Forelimb muscle (tissue), 1 donor: ENCODE results near the gene GPC6. TPM values are rescaled to one million over a fixed set of nuclear protein-coding genes. Genes with fewer than 3 reads are reported as not detected.

ENCODE experiments used
- DNase-seq: peaks from one replicate; pipeline ENCODE4 v3.0.0-alpha.2; 2013; ENCODE audit warnings: low read depth
- polyA plus RNA-seq: library from polyadenylated mRNA; unstranded; fragments of 120-200 nt; gene quantifications from one replicate; pipeline ENCODE4 v1.2.1, GENCODE V29; 2013; ENCODE audit not compliant: insufficient read length

The GPC6 gene
- polyA plus RNA-seq, 1 donor = 8.2 TPM

DNA sequence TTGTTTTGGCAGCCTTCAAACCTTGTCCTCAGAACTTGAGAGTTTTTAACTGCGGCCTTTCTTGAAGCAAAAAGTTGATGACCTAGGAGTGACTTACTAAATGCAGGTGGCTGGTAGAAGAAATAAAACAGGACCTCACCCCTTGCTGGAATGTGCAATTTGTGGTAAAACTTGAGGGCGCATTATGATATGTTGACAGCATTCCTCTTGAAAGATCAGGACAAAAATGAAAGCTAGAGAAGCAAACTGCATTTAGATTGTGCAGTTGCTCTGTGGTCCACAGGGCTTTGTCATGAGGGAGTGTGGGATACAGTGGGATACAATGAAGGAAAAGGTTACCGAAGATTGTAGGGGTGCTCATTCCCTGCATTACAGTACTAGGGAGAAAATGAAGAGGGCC, 504.2 kb downstream of the GPC6 start:
- DNase-seq = no peak

DNA sequence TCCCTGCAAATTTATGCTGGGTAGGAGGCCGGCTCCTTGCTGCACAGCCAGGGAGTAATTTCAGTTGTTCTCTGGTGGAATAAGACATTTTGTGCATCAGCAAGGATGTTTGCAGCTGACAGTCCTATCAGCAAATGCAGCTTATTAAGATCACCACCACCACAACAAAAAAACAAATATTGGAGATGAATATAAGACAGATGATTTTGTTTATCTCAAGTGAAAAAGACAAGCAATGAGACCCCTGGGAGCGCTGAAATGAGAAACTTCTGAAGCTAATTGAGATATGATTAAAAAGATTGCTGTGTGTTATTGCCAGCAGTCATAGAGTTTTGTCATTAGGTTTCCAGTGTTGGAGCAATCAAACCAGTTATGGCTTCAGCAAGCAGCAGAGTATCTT, 505.6 kb downstream of the GPC6 start:
- DNase-seq = no peak

DNA sequence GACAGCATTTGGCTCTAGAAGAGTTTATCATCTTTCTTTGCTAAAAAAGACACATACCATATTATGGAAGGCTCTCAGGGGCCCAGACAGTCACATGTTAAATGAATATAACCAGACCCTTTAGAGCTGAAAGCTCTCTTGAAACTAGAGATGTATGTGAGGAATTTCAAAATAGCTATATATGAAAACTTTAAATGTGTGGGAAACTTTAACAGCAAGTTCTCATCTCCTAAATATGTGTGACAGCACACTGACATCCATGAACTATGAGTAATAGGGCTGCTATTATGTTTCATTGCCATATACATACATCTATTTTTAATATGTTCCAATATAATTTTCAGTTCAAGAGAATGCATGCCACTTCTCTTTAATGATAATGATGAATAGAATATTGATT, 509.5 kb downstream of the GPC6 start:
- DNase-seq = no peak

DNA sequence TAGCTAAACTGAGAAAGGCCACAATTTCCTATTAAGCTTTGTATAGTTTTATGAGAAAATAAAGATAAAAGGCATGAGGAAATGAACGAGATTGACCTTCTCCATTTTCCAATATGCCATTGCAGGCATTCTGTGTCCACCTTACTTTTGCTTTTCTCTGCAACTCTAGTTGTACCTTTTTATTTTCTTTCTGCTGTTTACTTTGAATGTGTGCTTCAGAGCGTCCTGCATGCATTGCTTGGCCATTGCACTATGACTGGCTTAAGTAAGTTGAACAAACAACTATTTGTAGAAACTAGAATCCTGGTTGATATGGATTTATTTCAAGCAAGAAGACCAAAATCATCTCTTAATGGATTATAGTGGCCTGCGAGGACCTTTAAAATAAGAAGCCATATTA, 510.3 kb downstream of the GPC6 start:
- no peak for DNase-seq

DNA sequence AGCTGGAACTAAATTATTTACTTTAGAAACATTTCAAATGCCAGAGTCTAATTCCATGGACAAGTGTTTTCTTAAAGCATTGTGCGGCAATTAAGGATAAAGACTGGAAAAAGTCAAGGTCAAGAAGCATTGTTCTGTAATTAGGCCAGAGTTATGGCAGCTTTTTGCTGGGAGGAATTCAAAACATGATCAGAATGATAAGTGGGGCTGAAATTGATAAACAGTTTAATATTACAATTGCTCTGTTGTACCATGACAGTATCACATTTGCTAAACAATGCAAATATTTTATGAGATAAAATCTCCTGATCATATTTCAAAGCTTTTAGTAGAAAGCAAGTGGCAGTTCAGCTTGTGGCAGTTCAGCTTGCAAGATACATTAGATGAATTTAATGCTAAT, 513.7 kb downstream of the GPC6 start:
- DNase-seq = no peak

DNA sequence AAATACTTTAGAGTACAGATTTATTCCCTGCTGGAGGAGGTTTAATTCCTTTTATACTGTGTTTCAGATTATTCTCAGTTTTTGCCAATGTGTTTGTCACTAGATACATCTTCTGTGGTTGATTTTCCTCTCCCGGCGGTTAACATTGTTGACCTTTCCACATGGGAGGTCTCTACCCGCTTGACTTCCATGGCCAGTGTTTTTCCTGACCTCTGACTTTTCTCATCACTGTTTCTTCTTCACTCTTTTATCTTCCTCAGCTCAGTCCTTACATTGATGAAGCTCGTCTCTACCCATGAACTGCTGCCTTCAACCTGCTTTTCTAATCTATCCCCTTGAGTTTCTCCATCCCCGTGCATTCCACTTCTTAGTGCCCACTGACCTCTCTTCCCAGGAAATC, 517.4 kb downstream of the GPC6 start:
- no peak for DNase-seq

DNA sequence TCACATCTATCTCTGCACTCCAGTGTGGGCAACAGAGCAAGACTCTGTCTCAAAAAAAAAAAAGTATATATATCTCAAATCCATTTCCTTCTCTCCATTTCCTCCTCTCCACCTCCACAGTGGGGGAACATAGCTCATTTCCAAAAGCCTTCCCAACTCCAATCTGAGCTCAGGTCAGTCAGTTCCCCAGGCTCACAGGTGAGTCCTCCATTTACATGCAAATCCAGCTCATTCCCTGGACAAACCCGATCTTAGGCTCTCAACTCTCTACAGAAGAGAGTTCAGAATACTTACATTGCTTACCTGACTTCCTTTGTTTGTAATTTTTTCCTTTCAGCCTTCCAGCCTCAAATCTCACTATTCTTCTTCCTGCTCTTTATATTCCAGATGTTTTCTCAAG, 518.3 kb downstream of the GPC6 start:
- DNase-seq = no peak

DNA sequence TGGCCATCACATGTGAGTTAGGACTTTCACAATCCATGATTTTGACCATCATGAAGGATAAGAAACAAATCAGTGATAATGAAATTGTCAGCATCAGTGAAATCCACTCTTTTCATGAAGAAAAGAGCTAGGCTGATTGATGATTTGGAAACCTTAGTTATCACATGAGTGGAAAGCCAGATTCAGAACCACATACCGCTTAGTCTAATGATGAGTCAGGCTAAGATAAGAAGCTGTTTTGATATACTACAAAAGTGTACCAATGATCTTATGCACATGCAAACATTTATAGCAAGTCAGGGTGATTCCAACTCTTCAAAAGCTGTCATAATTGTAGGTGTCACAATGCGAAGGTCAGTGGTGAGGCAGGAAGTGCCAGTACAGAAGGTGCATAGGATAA, 519.3 kb downstream of the GPC6 start:
- DNase-seq = no peak

DNA sequence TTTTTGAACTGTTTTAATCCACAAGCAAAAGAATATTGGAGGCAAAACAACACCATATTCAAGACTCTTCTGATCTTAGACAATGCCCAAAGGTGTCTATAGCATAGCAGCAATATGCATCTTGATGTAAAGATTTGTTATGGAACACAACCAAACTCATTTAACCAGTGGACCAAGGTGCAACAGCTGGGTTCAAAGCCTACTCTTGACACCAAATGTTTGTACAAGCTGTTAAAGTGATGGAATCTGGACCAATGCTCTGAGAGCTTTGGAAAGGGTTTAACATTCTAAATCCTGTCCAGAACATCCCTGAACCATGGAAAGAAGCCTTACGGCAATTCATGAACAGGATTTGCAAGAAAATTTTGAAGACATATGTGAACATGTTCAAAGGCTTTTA, 520.0 kb downstream of the GPC6 start:
- no peak for DNase-seq

DNA sequence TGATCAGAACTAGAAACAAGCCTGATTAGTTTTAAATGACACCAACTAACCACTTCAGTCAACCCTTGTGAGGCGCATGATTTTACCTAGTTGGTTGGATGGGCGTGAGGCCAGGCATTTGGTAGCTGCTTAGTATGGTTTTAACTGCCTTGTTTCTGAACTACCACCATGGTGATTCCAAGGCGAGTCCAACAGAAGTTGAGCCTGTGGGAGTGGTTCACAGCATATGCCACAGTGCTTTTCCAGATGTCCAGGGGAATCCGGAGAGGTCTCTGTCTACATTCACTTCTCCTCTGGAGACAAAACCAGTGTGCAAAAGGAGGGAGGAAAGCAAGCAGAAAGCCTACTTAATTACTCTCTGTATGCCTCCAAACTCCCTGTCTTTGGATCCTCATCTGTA, 524.1 kb downstream of the GPC6 start:
- DNase-seq = no peak

DNA sequence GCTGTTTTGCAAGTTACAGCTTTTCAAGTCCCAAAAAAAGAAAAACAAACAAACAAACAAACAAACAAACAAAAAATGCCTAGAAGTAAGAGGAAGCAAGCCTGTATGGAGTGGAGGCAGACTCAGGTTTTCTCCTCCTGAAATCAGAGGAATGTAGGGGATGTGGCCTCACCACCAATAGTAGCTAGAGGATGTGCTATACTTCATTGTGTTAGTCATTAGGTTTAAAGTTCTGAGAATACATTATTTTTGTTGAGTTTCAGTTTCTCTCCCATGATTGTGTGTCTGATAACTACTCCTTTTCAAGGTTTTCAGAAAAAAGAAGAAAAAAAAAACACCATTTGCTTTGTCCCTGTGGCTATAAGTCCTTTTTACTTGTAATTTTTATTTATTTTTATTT, 524.5 kb downstream of the GPC6 start:
- DNase-seq = no peak

DNA sequence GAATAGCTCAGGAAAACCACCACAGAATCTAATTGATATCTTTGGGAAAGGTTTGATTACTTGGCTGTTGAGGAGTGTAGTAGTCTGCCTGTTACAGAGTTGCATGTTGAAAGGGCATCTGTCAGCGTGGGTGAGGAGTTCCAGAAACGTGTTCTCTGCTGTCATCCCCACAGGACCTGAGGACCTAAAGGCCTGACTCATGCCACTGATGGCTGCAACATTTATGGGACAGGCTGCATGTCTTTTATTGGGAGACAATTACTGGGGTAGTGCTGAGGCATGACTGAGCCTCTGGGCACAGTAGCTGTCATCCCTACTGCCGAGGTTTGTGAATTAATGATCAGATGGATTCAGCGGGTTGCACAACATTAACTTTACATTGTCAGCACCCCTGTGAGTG, 525.9 kb downstream of the GPC6 start:
- no peak for DNase-seq

DNA sequence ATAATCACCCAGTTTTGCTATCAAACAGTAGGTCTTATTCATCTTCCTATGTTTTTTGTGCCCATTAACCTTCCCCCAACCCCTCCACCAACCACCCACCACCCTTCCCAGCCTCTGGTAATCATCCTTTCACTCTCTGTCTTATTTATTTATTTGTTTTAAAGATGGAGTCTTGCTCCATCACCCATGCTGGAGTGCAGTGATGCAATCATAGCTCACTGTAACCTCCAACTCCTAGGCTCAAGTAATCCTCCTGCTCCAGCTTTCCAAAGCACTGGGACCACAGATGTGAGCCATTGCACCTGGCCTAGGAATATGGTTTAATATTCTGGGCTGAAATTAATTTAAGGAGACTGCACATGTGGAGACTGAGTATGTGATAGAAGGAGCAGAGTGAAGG, 527.0 kb downstream of the GPC6 start:
- DNase-seq = no peak

DNA sequence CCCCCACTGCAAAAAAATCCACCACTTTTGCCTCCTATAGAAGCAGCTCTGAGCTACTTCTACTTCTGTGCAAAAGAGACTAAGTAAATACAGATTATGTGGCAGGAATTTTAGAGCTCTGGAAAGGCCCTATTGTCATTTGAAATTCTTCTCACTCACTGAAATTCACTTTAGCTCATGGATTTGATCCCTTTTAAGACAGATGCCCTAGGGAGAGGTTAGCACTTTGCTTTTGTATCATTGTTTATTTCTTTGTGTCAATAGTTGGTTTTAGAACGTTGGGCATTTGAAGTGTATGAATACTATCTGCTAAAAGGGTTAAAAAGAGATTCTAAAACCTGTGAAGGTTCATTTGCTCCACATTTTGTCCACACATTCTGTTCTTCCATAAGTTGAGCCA, 528.7 kb downstream of the GPC6 start:
- no peak for DNase-seq

DNA sequence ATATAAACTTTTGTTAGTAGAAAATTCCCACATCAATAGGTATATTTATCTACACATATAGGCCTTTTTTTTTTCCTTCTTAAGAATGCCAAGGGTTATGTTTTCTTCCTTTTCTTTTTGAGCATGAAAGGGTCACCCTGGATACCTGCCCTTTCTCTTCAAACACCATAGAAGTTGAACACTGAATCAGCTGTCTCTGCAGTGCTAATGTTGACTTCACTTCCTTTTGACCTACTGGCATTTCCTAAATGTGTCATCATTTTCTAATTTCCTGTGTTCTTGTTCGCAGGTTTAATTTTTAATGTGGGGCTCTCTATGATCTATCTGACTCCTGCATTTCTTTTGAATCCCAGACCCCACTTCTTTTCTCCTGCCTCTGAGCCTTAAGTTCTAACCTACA, 532.0 kb downstream of the GPC6 start:
- DNase-seq = no peak

DNA sequence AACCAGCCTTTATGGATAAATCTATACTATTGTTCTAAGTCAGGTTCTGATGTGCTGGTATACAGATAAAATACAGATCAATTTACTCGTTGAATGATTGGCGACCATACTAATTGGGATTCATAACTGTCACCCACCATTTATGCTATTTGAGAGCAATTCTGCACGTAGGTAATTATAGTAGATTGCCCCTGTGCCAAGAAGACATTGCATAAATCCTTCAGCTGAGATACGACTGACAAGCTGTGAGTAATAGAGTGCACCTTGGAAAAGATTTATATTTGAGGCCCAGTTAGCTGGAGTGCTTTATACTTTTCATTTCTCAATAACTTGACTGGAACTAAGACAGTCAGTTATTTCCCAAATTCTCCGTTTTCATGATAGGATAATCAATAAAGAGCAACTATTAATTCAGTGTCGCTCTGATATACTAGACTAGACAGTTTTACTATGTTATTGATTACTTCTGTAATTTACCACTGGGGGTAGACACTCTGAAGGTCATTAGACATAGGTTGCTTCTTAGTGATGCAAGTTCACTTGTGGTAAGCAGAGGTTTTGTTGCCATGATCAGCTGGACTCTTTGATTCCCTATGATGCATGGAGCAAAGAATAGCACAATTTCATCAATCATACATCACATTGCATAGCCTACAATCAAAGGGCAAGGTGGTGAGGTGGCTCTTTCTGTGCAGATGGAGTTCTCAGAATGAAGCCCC, 536.3 kb downstream of the GPC6 start:
- DNase-seq = no peak

DNA sequence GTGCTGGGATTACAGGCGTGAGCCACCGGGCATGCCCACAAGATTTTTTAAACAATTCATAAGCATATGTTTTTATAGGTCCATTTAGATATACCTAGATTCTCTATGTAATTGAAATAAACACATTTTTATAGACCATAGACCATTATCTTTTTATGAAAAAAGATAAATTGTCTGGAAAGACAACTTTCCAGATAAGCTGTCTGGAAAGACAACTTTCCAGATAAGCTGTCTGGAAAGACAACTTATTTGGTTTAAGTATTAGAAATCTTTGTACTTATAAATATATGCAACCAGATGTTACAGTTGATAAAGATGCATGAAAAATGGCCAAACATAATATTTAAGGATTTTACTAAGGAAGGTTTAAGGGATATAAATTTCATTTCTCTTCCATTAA, 538.5 kb downstream of the GPC6 start:
- no peak for DNase-seq

DNA sequence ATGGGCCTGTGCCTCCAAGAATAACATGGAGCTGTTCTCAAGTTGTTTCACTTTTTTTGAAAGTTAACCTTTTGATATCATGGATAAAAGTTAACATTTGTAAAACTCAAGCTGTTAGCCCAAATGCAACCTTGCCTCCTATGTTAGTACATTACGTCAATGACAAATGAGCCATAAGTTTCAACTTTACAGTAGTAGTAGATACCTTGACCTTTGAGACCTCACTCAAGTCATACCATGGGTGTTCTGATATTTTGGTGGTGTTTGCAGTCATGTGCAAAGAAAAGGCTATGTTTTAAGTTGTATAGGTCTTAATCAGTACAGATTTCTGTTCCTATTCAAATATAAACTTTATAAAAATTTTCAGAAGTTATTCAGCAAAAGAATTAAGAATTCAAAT, 539.2 kb downstream of the GPC6 start:
- DNase-seq = no peak

DNA sequence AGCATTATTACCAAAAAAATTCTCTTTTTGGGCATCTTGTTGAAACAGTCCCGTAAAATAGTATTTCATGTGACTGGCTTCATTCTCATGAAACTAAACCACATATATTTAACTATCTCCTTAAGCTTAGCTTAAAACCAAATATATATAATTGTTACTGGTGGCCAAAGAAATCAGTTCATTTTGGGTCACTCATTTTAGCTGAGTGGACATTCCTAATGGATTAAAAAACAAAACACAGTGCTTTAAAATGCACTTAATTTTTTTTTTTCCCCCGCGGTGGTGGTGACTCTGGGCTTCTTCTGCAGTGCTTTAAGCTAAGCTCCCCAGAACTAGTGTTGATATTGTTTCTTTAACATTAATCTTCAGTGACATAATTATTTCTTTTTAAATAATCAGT, 540.1 kb downstream of the GPC6 start:
- no peak for DNase-seq

DNA sequence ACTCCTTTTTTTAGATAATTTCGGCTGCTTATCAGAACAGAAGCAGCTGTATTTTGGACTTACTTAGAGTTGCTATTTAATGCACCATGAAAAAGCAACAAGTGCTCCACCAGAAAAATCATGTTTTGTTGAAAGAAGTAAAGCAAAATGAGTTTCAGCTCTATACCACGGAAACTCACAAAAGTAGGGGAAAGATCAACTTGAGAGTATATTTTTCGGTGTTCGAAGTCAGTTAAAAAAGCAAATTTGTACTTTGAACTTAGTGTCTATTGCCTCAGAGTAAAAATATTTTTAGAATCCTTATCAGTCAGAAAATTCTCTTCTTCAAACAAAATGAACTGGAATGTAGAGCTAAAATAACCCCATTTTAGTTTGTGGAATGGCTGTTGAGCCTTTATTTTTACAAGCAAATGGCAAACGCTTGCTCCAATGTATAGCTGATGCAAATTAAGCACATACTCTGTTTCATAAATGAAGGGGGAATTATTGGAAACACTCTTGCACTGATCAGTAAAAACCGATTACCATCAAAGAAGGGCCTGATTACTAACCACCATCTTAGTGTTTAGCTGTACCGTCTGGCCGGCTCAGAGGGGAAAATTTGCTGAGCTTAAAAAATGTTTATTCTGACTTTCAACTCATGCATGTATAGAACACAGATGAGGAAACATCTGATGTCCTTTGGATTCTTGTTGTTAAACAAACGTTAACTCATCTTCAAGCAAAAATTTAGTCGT, 540.7 kb downstream of the GPC6 start:
- no peak for DNase-seq

DNA sequence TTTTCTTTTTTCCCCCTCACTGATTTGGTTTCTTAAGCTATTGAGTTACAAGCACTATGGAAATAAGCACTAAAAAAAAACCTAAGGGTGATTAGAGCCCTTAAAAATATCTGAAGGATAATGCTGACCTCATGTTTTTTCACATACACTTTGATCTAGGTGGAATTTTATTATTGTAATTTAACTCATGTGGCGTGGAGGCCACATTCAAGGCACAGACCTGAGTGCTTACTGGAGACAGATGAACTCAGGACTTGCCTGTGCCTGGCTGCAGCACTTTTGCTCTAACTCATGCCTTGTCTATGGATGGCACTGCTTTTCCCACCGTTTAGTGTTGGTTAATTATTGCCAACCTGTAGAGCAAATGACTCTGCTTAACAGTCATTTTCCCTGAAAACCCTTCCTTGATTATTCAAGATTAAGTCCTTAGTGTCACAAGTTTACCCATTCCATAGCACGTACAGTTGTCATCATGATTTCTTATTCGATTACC, 541.4 kb downstream of the GPC6 start:
- DNase-seq = no peak

DNA sequence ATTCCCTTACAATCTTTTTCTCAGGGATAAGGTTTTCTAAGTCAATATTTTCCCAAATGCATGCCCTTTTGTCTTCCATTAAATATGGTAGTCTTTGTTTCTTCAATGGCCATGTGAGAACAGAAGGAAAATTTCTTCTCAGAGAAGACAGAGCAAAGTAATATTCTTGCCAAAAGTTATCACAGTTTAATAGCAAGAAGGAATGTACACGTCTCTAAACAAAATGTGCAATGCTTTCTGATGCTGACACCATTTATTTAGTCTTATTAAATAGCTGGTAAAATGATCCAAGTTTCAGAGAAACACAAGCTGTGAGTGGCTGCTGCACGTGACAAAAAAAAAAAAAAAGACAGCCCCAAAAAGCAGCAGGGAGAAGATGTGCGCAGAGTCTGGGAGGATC, 542.5 kb downstream of the GPC6 start:
- DNase-seq = no peak

DNA sequence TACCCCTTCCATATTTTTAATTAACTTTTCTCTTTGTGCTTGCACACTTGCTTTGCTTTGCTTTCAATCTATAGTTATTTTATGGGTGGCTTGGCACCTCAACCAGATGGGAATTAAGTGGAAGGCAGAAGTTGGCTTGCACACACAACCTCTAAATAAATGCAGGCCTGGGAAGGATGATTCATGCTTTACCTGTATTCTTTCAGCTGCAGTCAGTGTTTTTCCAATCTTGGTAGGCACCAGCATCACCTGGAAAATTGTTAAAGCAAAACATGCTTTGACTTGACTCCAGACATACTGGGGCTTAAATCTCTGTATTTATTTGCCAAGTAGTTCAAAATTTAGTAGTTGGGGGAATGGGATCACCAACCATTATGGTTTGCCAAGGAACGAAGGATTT, 543.0 kb downstream of the GPC6 start:
- DNase-seq = no peak

DNA sequence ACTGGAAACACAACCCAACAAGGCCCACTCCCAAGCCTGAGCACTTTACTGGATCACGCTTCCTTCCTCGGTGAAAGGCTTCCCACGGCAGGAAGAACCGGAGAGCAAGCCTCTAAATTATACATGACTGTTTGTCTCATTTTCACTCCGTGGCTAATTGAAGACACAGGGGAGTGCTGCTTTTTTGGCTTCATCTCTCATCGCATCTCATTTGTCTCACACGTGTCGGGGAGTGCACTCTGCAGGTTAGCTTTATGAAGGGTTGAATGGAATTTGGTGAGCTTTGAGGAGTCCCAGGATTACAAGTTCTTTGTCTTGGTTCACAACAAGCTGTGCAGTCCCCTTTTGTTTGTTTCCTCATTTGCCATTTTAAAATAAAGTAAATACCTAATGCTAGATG, 544.6 kb downstream of the GPC6 start:
- no peak for DNase-seq
